GM12878 (cell line): ENCODE measurements around the gene XIAP. TPM values are rescaled to one million over a fixed set of nuclear protein-coding genes. Genes with fewer than 3 reads are reported as not detected.
"Not testable (repeated sequence)": the region's sequence is repeated elsewhere in the genome, so short reads cannot be mapped to it uniquely, and the experiment has no call there.

ENCODE experiments used
- ATAC-seq: fragments of 200-7000 bp; cut with Tn5 transposase; 3 replicates; pipeline ENCODE4 v1.9.1; 2020; ENCODE audit warnings: mild to moderate bottlenecking, moderate library complexity
- BruUV-seq: library from RNA; stranded (reverse); fragments of 400-500 nt; replicated peaks from 2 replicates; lab custom pipeline; 2021; lab: Mats Ljungman, UMichigan
- CTCF ChIA-PET: fragments of 300-600 bp; sonication (Branson Sonifier 250); formaldehyde crosslinking; extraction: SDS; loops from one replicate; lab custom pipeline; 2021; ENCODE audit warnings: inconsistent platforms; lab: Yijun Ruan, JAX
- POLR2A ChIA-PET: fragments of 350-600 bp; formaldehyde crosslinking; extraction: SDS; loops from one replicate; lab custom pipeline; 2021; ENCODE audit warnings: inconsistent platforms; lab: Charles Lee
- RAD21 ChIA-PET: fragments of 300-600 bp; sonication (Branson Sonifier 250); formaldehyde crosslinking; loops from one replicate; lab custom pipeline; 2023; ENCODE audit warnings: antibody characterized with exemption; ENCODE audit not compliant: unreplicated experiment; lab: Charles Lee
- SMC1A ChIA-PET: fragments of 300-600 bp; sonication (Branson Sonifier 250); formaldehyde crosslinking; loops from one replicate; lab custom pipeline; 2023; ENCODE audit not compliant: unreplicated experiment, uncharacterized antibody; lab: Charles Lee
- DNase-seq: peaks from one replicate; pipeline ENCODE4 v3.0.0-alpha.2; 2011; ENCODE audit warnings: low read depth, low spot score
- FAIRE-seq: peaks from 3 replicates; lab custom pipeline; 2011; peaks lifted over from hg19 to GRCh38; lab: Jason Lieb, UNC
- H2AFZ ChIP-seq: 2 replicates; pipeline ENCODE4 v1.6.0; 2011; ENCODE audit warnings: low read depth, low read length, control low read depth; ENCODE audit not compliant: control insufficient read depth
- H3K27ac ChIP-seq: 2 replicates; pipeline ENCODE4 v1.5.1; 2011; ENCODE audit warnings: control low read depth; ENCODE audit not compliant: control insufficient read depth, insufficient read depth
- H3K27me3 ChIP-seq, 2 experiments: replicated peaks in 1 of 2; 2 replicates each; pipeline versions ENCODE4 v1.6.0 to v1.6.1; 2011; ENCODE audit warnings: low read length in 1 of 2; ENCODE audit not compliant: control insufficient read depth in 2 of 2, insufficient read depth in 2 of 2
- H3K36me3 ChIP-seq, 2 experiments: 2 replicates each; pipeline ENCODE4 v1.5.1; 2011; ENCODE audit warnings: low read length in 1 of 2; ENCODE audit not compliant: control insufficient read depth in 2 of 2, insufficient read depth in 2 of 2
- H3K4me1 ChIP-seq: 2 replicates; pipeline ENCODE4 v1.6.1; 2011; ENCODE audit warnings: mild to moderate bottlenecking, low read length, moderate library complexity, mixed read lengths; ENCODE audit not compliant: control insufficient read depth, insufficient read depth
- H3K4me2 ChIP-seq: 2 replicates; pipeline ENCODE4 v1.6.0; 2011; ENCODE audit warnings: control low read depth; ENCODE audit not compliant: control insufficient read depth, insufficient read depth
- H3K4me3 ChIP-seq: fragments of 200-600 bp; sonication (generic); 2 replicates; pipeline ENCODE4 v1.5.1; 2016
- H3K79me2 ChIP-seq: 2 replicates; pipeline ENCODE4 v1.6.0; 2011; ENCODE audit warnings: low read length; ENCODE audit not compliant: control insufficient read depth, insufficient read depth
- H3K9ac ChIP-seq: 2 replicates; pipeline ENCODE4 v1.8.0; 2011; ENCODE audit warnings: low read length, control low read depth, mixed read lengths; ENCODE audit not compliant: control insufficient read depth, insufficient read depth
- H3K9me3 ChIP-seq: replicated peaks from 3 replicates; pipeline ENCODE4 v1.5.1; 2011; ENCODE audit warnings: mild to moderate bottlenecking, low read length; ENCODE audit not compliant: control insufficient read depth, insufficient read depth
- H4K20me1 ChIP-seq: 2 replicates; pipeline ENCODE4 v1.6.0; 2011; ENCODE audit not compliant: control insufficient read depth, insufficient read depth
- CBFB ChIP-seq: IDR thresholded peaks from 2 replicates; pipeline ENCODE4 v1.6.1; 2016; ENCODE audit warnings: antibody characterized with exemption, low read depth
- CEBPB ChIP-seq, 2 experiments: fragments of 150-350 bp in 1 of 2; IDR thresholded peaks; 2 replicates each; pipeline ENCODE4 v1.6.1; 2012 to 2014; ENCODE audit warnings: low read depth in 2 of 2, low read length in 2 of 2, borderline replicate concordance in 1 of 2, inconsistent platforms in 1 of 2
- HDAC2 ChIP-seq: fragments of 200-600 bp; sonication (generic); IDR thresholded peaks from 2 replicates; pipeline ENCODE4 v1.6.1; 2017
- RAD21 ChIP-seq: IDR thresholded peaks from 2 replicates; pipeline ENCODE4 v1.6.1; 2011; ENCODE audit warnings: mild to moderate bottlenecking, low read depth, low read length, moderate library complexity; ENCODE audit not compliant: insufficient read depth
- RFX5 ChIP-seq: IDR thresholded peaks from 2 replicates; pipeline ENCODE4 v1.6.1; 2011; ENCODE audit warnings: low read depth, low read length, improper control_type of control experiment
- WRNIP1 ChIP-seq: IDR thresholded peaks from 2 replicates; pipeline ENCODE4 v1.6.1; 2011; ENCODE audit warnings: low read depth, low read length, improper control_type of control experiment, borderline replicate concordance
- ZZZ3 ChIP-seq: IDR thresholded peaks from 2 replicates; pipeline ENCODE4 v1.6.1; 2011; ENCODE audit warnings: low read depth; ENCODE audit not compliant: control insufficient read depth, insufficient read length
- WGBS: methylation state at CpG from one replicate; pipeline ENCODE4 v1.1.6; 2016; ENCODE audit warnings: low lambda C conversion rate; ENCODE audit not compliant: insufficient replicate concordance, insufficient coverage; ENCODE audit errors: missing lambda C conversion rate; 5-methylcytosine and 5-hydroxymethylcytosine counted together
- in situ Hi-C: fragments of 300-500 bp; cut with MboI; formaldehyde crosslinking; loops from 9 replicates; pipeline ENCODE4 v1.14.3; 2018; ENCODE audit warnings: mixed read lengths
- intact Hi-C: fragments of 100-400 bp; cut with micrococcal nuclease; formaldehyde crosslinking; loops from one replicate; pipeline ENCODE4 v1.14.2; 2022; ENCODE audit not compliant: unreplicated experiment
- polyA plus RNA-seq, 11 experiments: library from polyadenylated mRNA; depleted of rRNA in 4 of 11; unstranded in 6 of 11; stranded (reverse) in 5 of 11; fragments of >200 nt; fragmentation: Nextera tagmentation in 4 of 11; fragmentation: Illumina TruSeq in 1 of 11; extraction: Ambion mirVana in 4 of 11; extraction: Trizol in 1 of 11; gene quantifications; 1 replicate in 1 of 11; 2 replicates in 10 of 11; pipeline versions ENCODE4 v1.2.1 to v1.2.3, GENCODE V29; 2011 to 2016; ENCODE audit warnings: inconsistent platforms in 2 of 11, missing spikeins in 2 of 11, low read depth in 1 of 11
- total RNA-seq, 4 experiments: library from RNA; depleted of rRNA in 3 of 4; stranded (reverse); fragments of >200 nt in 3 of 4; fragmentation: Illumina TruSeq in 1 of 4; extraction: Trizol in 1 of 4; gene quantifications; 2 replicates each; pipeline versions ENCODE4 v1.2.1 to v1.2.3, GENCODE V29; 2013 to 2021

The XIAP gene
- total and polyA plus RNA-seq, 10 of the 15 experiments (the other 5 are each of a cell fraction or from before 2014, with no cell fraction given), result 3.3 to 21.1 (median 14.5) TPM

DNA sequence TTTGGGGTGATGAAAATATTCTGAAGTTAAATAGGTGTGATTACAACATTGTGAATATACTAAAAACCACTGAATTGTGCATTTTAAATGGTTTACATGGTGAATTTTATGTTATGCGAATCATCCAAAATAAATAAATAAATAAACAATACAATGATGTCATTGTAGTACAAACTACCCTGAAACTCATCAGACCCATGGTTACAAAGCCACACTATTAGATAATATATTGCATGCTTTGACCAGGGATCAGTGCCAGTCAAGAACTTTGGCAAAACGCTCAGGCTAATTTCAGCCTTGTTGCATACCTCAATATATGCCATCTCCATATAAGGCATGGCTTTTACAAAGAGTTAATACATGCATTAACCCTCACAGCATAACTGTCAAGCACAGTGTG, 45.5 kb upstream of the XIAP start (continued):
- TF ChIP-seq RAD21, result no peak
- no peak for TF ChIP-seq WRNIP1
- TF ChIP-seq HDAC2, result no peak
- no peak for TF ChIP-seq CBFB
- TF ChIP-seq CEBPB (IDR thresholded peaks at IDR 0.05; ENCODE audit: borderline replicate concordance in 1 of 2, low read depth in 2 of 2, low read length in 2 of 2), result no peak
- TF ChIP-seq ZZZ3, result no peak
- no peak for TF ChIP-seq RFX5

DNA sequence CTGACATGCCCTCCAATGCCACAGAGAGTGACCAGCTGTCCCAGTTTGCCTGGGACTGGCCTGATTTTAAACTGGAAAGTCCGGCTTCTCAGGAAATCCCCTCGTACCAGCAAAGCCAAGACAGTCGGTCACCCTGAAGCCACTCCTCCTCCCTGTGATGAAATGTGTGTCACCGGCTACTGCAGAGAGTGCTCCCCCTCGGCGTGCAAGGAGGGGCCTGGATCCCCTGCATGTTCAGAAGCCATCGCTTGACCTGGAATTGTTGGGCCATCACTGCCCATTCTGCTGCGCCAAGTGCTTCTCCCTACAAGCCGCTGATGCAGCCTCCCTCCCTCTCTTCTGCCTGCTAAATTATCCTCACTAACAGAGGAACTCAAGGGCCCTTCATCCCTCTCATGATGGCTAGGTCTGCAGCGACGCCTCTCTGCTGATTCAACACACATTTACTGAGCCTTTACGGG, 44.9 kb upstream of the XIAP start:
- BruUV-seq, RAD21 ChIA-PET: not testable (repeated sequence)
- peak; percentile 77 for FAIRE-seq

More for the DNA sequence above, 44.9 kb upstream of the XIAP start:
- H3K4me2 ChIP-seq, H2AFZ ChIP-seq, H3K9me3 ChIP-seq, H3K79me2 ChIP-seq, SMC1A ChIA-PET, H4K20me1 ChIP-seq, H3K27me3 ChIP-seq, H3K9ac ChIP-seq, in situ Hi-C loops, H3K4me3 ChIP-seq, DNase-seq, H3K27ac ChIP-seq, intact Hi-C loops, POLR2A ChIA-PET, H3K4me1 ChIP-seq, H3K36me3 ChIP-seq, CTCF ChIA-PET: not testable (repeated sequence)
- peak; percentile 56 for ATAC-seq
- WGBS, result 54% methylated on average over 8 of the region's 12 CpGs
